Inflammatory macrophage (primary cell): ENCODE data around the gene MINPP1.

Experiments used
- DNase-seq, 2 donors: peaks; one replicate each; pipeline ENCODE4 v3.0.0-alpha.2; 2020 to 2022

MINPP1 gene

DNA sequence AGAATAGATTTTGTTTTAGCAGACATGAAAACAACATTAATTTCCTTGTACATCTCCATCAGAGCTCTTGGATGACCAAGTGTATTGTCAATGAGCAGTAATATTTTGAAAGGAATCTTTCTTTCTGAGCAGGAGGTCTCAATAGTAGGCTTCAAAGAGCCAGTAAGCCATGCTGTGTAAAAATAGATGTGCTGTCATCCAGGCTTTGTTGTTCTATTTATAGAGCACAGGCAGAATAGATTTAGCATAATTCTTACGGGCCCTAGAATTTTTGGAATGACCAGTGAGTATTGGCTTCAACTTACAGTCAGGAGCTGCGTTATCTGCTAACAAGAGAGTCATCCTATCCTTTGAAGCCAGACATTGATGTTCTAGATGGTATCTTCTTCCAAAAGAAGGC is 19.0 kb downstream of the MINPP1 start:
- DNase-seq = no peak

DNA sequence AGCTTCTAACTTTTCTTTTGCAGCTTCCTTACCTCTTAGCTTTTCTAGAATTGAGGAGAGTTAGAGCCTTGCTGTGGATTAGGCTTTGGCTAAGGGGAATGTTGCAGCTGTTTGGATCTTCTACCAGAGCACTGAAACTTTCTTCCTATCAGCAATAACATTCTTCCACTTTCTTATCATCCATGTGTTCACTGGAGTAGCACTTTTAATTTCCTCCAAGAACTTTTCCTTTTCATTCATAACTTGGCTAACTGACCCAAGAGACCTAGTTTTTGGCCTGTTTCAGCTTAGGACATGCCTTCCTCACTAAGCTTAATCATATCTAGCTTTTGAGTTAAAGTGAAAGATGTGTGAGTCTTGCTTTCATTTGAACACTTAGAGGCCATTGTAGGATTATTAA is 19.6 kb downstream of the MINPP1 start:
- DNase-seq = no peak

DNA sequence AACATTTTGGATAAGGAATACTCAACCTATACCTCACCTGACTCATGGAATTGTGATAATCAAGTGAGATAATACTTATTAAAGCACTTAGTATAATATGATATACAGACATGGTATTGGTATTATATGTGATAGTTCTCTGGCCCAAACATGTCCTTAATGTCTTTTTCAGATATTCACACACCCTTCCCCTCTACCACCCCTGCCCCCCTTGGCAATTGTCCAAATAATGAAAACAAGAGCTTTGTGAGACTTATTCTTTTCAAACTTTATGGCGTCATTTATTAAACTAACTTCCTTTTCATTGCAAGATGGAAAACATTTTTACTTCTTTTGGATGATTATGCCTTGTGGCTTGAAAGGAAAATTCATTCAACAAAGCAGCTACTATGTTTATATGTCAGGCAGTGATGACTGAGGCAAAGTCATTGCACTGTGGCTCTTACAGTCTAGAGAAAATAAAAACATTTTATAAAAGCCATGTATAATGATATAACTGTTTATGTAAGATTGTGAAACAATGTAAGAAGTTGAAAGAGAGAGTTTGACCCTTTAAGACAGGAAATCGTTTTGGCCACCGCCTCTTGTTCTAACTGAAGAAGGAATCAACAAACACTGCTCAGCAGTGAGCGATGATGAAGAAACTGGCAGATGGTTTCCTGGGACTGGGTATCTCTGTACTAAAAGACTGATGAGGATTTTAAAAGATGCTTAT is 27.4 kb downstream of the MINPP1 start:
- peak in 1 of 2 donors; percentile 48 for DNase-seq

DNA sequence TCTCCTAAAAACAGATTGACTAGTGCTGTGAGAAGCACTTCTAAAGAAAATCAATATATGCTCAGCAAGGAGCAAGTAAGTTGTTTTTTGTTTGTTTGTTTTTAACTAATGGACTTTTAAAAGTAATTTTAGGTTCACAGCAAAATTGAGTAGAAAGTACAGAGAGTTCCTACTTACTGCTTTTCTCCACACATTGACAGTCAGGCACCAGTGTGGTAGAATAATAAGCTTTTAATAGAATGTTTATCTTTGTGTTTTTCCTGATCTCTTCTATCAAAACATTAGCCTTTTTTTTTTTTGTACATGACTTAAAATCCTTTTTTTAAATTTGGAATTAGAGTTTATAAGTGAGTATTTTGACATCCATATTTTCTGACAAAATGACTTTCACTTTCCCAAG is 28.0 kb downstream of the MINPP1 start:
- no peak for DNase-seq

DNA sequence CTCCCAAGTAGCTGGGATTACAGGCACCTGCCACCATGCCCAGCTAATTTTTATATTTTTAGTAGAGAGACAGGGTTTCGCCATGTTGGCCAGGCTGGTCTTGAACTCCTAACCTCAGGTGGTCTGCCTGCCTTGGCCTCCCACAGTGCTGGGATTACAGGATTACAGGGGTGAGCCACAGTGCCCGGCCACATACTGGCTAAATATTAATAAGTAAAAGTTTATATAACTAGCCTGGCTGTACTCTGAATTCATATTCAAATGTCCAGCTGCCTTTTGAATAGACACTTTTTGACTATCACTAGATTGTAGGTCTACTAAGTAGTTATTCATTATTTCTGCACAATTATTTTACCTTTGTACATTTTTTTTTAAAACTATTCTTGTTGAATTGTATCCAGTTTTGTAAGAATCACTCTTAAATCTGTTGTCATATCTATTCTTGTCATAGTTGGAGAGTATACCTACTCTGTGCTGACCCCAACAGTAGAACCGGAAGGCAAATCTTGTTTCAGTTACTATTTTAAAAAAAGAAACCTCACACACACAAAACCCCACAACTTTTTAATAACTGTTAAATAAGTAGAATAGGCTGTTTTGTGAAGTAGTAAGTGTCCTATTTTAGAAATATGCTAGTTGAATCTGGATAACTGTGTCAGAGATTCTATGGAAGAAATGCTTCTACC is 29.6 kb downstream of the MINPP1 start:
- DNase-seq = no peak

DNA sequence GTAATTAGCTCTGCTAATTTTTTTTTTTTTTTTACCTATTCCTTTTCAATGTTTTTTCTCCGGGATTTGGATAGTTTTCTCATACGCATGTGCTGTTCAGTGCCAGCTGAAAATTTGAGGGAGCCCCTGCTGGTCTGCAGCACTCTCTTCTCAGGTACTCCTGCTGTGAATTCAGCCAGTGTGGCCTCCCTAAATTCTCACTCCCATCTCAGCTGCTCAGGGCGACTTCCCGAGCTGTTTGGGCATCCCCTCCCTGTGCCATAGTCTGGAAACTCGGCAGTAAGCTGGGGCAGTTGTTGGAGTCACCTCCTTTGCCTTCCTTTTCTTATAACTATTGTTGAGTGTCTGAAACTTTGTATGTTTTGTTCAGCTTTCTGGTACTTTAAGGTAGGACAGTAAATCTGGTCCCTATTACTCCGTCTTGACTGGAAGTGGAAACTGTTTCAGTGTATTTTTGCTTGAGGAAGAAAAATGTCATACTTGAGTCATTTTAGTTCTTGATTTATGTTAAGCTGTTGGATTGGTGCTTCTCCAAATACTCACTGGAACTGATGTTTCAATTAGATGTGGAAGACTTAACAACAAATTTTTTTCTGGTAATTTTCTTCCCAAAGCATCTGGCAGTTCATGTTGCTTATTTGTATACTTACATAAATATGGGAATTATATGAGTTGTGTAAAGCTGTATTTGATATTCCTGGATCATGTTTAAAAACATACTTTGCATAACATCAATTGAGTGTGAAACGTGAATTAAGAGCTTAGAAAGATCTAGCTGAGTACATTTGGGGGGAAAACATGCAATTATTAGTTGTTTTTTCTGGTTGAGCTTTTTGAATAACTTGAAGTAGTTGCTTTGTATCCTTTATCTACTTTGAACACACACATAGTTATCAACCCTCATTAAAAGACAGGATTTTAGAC is 33.7 kb downstream of the MINPP1 start:
- DNase-seq = no peak

DNA sequence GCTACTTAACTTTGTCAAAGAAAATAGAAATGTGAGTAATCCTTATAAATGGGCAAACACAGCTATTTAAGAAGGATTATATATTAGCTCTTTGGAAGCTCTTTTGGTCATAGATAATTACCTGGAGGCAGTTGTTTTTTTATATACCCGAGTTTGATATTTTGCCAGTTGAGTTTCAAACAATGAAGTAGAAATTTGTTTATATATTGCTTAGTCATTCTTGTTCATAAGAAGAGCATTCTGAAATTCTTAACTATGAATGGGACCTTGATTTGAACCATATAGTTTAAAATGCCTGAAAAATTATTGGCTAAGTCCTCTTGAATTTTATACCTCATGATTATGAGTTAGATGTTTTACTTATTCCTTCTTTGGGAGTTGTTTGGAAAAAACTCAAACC is 36.4 kb downstream of the MINPP1 start:
- DNase-seq = no peak

DNA sequence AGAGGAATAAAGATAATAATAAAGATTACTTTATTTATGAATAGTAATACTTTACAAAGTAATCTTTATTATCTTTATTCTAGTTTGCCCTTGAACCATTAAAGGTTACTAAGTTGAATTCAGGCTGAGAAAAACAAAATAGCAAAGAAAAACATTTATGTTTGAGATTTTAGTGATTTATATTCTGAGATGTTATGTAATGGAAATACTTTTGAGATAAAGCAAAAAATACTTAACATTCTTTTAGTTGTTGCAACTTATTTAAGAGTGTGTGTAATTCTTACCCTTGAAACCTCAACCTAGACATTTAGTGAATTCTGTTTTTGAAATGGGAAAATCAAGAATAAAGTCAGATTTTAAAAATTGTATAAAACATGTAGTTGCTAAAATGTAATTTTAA is 40.0 kb downstream of the MINPP1 start:
- DNase-seq = no peak

DNA sequence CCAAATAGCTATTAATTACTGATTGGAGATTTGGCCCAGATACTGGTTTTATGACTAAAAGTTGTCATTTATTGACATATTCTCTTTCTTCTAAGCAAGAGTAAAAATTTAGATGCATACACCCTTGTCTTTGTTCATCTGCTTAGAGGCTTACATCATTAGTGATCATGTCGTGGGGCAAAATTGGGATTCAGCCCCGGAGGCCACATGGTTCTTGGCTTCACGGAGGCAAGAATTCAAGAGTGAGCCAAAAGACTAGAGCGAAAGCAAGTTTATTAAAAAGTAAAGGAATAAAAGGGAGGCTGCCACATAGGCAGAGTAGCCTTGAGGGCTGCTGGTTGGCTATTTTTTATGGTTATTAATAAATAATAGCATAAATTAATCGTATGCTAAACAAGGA is 41.1 kb downstream of the MINPP1 start:
- no peak for DNase-seq

DNA sequence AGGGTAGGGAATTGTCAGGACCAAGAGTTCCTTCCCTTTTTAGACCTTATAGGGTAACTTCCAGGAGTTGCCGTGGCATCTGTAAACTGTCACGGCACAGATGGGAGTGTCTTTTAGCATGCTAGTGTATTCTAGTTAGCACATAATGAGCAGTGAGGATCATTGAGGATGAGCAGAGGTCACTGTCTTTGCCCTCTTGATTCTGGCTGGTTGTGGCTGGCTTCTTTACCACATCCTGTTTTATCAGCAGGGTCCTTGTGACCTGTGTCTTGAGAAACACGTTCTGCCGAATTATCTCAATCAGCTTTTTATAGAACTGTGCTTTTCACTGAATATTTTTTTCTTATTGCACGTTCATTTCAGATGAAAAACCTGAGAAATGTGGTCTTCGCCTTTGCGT is 41.5 kb downstream of the MINPP1 start:
- DNase-seq = peak; percentile 95 to 96

DNA sequence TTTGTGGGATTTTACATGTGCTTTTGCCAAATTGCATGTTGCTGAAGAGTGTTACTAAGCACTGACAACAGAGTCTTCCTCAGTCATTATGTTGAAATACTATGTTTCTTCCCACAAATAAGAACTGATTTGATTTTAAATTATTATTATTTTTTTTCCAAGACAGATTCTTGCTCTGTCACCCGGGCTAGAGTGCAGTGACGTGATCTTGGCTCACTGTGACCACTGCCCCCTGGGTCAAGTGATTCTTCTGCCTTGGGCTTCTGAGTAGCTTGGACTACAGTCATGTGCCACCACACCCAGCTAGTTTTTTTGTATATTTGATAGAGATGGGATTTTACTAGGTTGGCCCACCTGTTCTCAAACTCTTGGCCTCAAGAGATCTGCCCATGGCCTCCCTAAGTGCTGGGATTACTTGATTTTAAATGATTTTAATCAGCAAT is 42.3 kb downstream of the MINPP1 start:
- peak; percentile 45 to 46 for DNase-seq

DNA sequence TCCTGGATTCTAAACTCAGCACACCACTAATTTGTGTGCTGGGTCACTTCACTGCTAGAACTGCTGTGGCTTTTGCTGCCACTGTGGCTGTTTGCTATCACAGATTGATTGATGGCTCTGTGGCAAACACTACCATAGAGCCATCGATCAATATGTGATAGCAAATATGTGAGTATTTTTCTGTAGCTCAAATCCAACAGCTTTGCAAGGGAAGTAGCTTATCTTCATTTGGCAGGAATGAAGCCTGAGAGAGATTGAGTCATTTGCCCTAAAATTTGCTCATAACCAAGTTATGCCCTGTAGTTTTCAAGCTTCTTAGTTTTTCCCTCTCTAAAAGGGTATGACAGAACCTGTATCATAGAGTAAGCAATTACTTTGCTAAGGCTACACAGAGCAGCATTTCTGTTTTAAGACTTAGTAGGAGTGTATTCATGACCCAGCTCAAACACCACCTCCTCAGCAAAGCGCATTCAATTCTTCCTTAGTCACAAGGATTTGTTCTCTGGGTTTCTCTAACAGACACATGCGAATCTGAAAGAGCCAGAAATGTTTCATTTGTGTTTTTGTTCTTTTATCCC is 43.1 kb downstream of the MINPP1 start:
- DNase-seq = peak; percentile 36 to 47

DNA sequence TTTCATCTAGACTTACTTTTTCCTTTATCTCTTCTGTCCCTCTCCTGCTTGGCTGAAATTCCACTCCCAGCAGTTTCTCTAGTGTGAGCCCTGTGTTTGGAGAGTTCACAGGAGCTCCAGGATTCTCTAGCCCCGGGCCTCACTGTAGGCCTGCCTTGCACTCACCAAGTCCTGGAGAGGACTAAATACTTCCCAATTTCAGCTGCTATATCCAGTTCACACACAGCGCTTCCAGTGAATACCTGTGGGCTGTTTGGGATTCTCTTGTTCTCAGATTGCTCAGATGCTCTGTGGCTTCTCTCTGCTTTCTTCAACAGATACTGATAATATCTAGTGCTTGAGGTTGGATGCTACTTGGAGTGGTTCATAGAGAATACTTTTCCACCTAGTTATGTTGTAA is 46.0 kb downstream of the MINPP1 start:
- DNase-seq = no peak

DNA sequence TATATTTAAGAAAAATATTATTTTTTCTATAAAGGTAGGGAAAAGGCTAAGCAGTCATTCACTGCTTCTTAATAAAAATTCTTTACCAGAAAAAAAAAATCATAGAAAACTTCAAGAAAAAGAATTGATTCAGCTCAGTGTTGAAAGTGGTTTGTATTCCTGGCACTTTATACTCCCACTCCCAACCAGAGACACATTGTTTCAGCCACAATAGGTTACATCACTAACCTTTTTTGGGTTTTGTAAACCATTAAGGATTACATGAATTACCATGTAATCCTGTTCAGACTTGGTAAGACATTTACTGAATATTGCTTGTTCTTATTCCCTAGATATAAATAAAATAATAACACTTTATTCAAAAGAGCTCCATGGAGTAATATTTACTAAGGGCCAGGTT is 46.6 kb downstream of the MINPP1 start:
- DNase-seq = peak; percentile 21 to 51

DNA sequence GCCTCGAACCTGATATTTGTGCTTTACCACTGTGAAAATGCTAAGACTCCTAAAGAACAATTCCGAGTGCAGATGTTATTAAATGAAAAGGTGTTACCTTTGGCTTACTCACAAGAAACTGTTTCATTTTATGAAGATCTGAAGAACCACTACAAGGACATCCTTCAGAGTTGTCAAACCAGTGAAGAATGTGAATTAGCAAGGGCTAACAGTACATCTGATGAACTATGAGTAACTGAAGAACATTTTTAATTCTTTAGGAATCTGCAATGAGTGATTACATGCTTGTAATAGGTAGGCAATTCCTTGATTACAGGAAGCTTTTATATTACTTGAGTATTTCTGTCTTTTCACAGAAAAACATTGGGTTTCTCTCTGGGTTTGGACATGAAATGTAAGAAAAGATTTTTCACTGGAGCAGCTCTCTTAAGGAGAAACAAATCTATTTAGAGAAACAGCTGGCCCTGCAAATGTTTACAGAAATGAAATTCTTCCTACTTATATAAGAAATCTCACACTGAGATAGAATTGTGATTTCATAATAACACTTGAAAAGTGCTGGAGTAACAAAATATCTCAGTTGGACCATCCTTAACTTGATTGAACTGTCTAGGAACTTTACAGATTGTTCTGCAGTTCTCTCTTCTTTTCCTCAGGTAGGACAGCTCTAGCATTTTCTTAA is 47.7 kb downstream of the MINPP1 start:
- no peak for DNase-seq

DNA sequence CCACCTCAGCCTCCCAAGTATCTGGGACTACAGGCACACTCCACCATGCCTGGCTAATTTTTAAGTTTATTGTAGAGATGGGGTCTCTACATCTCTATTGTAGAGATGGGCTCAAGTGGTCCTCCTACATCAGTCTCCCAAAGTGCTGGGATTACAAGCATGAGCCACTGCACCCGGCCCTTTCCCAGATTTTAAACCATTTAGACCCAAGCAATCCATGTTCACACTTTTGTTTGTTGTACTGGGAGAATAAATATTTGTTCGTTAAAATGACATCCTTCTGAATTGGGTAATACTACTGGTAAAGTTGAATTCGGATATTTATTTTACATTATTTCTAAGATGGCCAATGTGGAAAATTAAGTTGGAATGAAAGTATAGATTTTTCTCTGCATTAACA is 52.7 kb downstream of the MINPP1 start:
- no peak for DNase-seq

DNA sequence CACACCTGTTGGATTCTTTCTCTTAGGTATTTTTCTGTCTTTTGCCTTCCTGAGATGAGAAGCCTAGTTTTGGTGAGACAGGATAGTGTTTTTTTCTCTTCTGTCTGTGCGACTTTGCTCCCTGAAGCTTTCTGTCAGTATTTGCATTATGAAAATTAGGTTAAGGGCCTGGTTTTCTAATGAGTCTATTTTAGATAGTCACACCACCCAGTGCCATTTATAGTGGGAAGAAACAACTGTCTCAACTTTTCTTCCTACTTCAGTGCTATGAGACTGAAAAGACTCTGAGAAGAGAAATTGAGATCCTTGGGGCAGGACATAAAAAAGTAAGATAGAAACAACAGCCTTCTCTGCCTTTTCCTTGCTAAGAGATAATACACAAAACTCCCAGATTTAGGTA is 53.6 kb downstream of the MINPP1 start:
- no peak for DNase-seq

DNA sequence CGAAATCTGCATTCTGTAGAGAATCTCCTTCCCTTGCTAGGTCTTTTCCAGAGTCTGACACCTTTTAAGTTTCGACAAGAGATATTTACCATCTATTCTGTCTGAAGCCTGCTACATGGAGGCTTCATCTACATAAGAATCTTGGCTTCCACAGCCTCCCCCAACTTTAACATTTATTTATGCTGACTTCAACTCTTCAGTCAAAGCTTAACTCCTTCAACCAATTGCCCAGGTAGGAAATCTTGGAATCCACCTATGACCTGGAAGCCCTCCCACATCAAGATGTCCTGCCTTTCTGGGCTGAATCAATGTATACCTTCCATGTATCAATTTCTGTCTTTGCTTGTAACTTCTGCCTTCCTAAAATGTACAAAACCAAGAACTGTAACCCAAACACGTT is 54.7 kb downstream of the MINPP1 start:
- DNase-seq = no peak

DNA sequence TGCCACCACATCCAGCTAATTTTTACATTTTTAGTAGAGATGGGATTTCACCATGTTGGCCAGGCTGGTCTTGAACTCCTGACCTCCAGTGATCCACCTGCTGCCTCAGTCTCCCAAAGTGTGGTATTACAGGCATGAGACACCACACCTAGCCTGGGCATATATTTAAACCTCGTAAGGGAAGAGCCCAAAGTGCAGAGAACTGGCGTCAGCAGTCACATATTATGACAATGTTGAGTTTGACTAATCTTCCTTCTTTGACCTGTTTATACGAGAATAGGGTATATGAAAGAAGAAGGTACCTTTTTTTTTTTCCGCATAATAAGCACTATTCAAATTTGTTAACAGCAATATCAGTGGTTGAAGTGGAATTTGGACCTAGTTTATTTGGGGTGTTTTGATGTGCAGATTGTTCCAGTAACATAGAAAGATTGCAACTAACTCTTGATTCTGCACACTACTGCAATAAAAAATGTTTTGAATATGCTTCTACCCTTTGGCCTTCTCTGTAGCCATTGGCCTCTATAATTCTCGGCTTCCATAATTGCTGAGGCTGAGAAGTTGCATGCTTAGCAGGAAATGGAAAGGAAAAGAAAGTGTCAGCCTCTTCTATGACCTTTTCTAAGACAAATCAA is 55.9 kb downstream of the MINPP1 start:
- DNase-seq = no peak

DNA sequence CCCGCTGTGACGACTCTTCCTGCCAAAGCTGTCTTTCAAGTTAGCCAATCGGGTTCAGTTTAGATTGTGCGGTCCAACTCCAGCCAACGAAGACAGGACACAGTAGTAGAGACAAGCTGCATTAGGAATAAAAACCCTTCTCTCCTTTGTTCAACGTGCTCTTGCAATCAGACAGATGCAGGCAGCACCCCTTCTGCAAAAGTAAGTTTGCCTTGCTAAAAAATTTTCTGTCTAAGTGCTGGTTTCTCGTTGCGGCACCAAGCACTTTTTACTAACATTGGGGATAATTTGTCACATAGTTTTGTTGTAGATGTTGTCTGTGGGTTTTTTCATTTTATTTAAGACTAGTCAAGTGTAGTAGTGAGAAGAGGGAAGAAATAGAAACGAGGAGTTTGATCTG is 58.1 kb downstream of the MINPP1 start:
- no peak for DNase-seq

DNA sequence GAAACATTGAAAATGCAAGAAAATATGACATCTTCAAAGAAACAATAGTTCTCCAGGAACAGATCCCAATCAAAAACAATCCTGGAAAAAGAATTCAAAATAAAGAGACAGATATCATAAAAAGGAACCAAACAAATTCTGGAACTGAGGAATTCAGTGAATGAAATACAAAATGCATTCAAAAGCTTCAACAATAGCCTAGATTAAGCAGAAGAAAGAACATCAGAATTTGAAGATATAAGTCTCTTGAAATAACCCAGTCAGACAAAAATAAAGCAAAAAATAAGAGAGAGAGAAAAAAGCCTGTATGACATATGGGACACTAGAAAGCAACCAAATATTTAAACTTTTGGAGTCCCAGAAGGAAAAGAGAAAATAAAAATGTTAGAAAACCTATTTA is 60.3 kb downstream of the MINPP1 start:
- no peak for DNase-seq

DNA sequence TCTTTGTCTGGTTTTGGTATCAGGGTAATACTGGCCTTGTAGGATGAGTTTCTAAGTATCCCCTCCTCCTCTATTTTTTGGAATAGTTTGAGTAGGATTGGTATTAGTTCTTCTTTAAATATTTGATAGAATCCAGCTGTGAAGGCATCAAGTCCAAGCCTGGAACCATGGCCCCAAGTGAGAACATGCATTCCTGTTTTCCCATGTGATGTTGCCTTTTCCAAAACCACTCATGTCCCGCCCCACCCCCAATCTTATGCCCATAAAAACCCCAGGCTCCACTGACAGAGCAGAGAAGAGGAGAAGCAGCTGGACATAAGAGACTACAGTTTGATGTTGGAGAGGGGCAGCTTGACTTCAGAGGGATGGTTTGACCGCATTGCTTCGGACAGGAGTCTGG is 71.2 kb downstream of the MINPP1 start:
- no peak for DNase-seq
